Suprapubic skin (tissue), 4 donors: ENCODE data around the gene ZNHIT1. TPM values are rescaled to one million over a fixed set of nuclear protein-coding genes. Genes with fewer than 3 reads are reported as not detected.
"Not testable (repeated sequence)": the region's sequence is repeated elsewhere in the genome, so short reads cannot be mapped to it uniquely, and the experiment has no call there.

Experiments
- DNase-seq, 2 donors: peaks; one replicate each; pipeline ENCODE4 v3.0.0-alpha.2; 2019; ENCODE audit warnings: low spot score in 2 of 2
- H3K27ac ChIP-seq: fragments of 200-600 bp; sonication (generic); one replicate; pipeline ENCODE4 v1.5.1; 2019
- H3K27me3 ChIP-seq: fragments of 200-600 bp; sonication (generic); one replicate; pipeline ENCODE4 v1.5.1; 2019
- H3K36me3 ChIP-seq: fragments of 200-600 bp; sonication (generic); one replicate; pipeline ENCODE4 v1.5.1; 2019
- H3K4me1 ChIP-seq: fragments of 200-600 bp; sonication (generic); one replicate; pipeline ENCODE4 v1.5.1; 2019
- H3K4me3 ChIP-seq: fragments of 200-600 bp; sonication (generic); one replicate; pipeline ENCODE4 v1.5.1; 2019; ENCODE audit warnings: mild to moderate bottlenecking
- H3K9me3 ChIP-seq: fragments of 200-600 bp; sonication (generic); one replicate; pipeline ENCODE4 v1.5.1; 2019
- EP300 ChIP-seq: sonication (generic); formaldehyde crosslinking; IDR thresholded peaks from one replicate; pipeline ENCODE4 v1.6.1; 2017; ENCODE audit warnings: antibody characterized with exemption
- POLR2A ChIP-seq, 2 donors: fragments of 450-650 bp; IDR thresholded peaks; one replicate each; pipeline ENCODE4 v1.6.1; 2017; ENCODE audit warnings: antibody characterized with exemption in 2 of 2, mild to moderate bottlenecking in 2 of 2, moderate library complexity in 2 of 2
- POLR2AphosphoS5 ChIP-seq, 3 donors: sonication (generic); formaldehyde crosslinking; IDR thresholded peaks; one replicate each; pipeline ENCODE4 v1.6.1; 2017; ENCODE audit warnings: antibody characterized with exemption in 3 of 3
- WGBS: methylation state at CpG from one replicate; pipeline ENCODE4 v1.1.5; 2018; 5-methylcytosine and 5-hydroxymethylcytosine counted together
- total RNA-seq, 4 donors: library from RNA; depleted of rRNA; stranded (reverse); fragments of >200 nt; gene quantifications; one replicate each; pipeline ENCODE4 v1.1.0, GENCODE V29; 2016
- TF ChIP-seq, protein P1 (sequence below), 2 donors: fragments of 200-600 bp in 1 of 2; fragments of 450-650 bp in 1 of 2; sonication (generic) in 1 of 2; IDR thresholded peaks; one replicate each; pipeline ENCODE4 v1.5.1; 2016 to 2019; ENCODE audit warnings: antibody characterized with exemption in 2 of 2, mild to moderate bottlenecking in 1 of 2, moderate library complexity in 1 of 2

Gene ZNHIT1
- total RNA-seq, 4 donors from 2014 or later: 43.8 to 73.4 (median 66.9) TPM

DNA sequence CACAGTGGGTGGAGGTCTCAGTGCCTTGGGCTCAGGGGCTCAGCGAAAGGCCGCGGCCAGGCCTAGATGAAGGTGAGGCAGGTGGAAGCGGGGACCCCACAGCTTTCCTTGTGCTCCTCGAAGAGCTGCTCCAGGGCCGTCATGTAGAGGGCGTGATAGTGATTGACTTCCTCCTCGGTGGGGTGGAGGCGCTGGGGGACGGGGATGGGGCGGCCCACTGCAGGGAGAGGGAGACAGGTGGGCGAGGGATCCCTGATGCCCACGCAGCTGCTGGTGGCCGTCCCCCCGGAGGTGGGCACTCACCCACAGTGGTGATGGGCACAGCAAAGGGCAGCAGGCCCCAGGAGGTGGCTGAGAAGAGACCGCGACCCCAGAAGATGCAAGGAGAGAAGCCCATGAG lies 22.1 kb upstream of the ZNHIT1 start:
- Histone ChIP-seq H3K4me3 (no peak overlapping the region), H3K27ac (no peak overlapping the region), H3K36me3 (no peaks in the 10 kb centered on the region), H3K4me1 (no peaks in the 10 kb centered on the region), H3K9me3 (no peaks in the 10 kb centered on the region), H3K27me3 (peaks cover 40% of the 10 kb centered on the region)
- no peak for DNase-seq
- TF ChIP-seq POLR2AphosphoS5 (IDR thresholded peaks at IDR 0.05): no peak
- no peak for TF ChIP-seq POLR2A (IDR thresholded peaks at IDR 0.05)
- TF ChIP-seq, protein P1, sequence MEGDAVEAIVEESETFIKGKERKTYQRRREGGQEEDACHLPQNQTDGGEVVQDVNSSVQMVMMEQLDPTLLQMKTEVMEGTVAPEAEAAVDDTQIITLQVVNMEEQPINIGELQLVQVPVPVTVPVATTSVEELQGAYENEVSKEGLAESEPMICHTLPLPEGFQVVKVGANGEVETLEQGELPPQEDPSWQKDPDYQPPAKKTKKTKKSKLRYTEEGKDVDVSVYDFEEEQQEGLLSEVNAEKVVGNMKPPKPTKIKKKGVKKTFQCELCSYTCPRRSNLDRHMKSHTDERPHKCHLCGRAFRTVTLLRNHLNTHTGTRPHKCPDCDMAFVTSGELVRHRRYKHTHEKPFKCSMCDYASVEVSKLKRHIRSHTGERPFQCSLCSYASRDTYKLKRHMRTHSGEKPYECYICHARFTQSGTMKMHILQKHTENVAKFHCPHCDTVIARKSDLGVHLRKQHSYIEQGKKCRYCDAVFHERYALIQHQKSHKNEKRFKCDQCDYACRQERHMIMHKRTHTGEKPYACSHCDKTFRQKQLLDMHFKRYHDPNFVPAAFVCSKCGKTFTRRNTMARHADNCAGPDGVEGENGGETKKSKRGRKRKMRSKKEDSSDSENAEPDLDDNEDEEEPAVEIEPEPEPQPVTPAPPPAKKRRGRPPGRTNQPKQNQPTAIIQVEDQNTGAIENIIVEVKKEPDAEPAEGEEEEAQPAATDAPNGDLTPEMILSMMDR (IDR thresholded peaks at IDR 0.05): no peak
- TF ChIP-seq EP300: no peak
- WGBS: 86% methylated on average over 17 of the region's 17 CpGs

DNA sequence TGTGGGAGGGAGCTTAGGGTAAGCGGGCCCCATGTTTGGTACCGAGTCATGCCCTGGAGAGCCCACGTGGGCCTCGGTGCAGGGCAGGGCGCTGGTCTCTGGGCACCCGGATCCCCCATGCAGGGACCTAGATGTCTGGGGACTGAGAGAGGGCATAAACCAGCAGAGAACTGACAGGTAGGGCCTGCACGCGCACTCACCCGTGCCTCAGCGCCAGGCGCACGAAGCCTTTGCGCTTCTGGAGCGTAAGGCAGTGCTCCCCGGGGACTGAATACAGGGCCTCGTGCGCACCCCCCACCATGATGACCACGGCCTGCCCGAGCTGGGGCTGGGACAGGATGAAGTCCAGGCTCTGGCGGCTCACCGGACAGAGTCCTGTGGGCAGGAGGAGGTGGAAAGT lies 20.0 kb upstream of the ZNHIT1 start:
- no peaks in the 10 kb centered on the region for H3K9me3 ChIP-seq
- no peak overlapping the region for H3K4me3 ChIP-seq
- peaks cover 9% of the 10 kb centered on the region for H3K4me1 ChIP-seq
- H3K27ac ChIP-seq: no peak overlapping the region
- DNase-seq: no peak
- no peaks in the 10 kb centered on the region for H3K36me3 ChIP-seq
- TF ChIP-seq POLR2AphosphoS5 (IDR thresholded peaks at IDR 0.05): no peak
- TF ChIP-seq, protein P1 (IDR thresholded peaks at IDR 0.05): no peak
- TF ChIP-seq EP300: no peak
- no peak for TF ChIP-seq POLR2A (IDR thresholded peaks at IDR 0.05)
- WGBS: 67% methylated on average over 6 of the region's 21 CpGs
- H3K27me3 ChIP-seq: peaks cover 61% of the 10 kb centered on the region

DNA sequence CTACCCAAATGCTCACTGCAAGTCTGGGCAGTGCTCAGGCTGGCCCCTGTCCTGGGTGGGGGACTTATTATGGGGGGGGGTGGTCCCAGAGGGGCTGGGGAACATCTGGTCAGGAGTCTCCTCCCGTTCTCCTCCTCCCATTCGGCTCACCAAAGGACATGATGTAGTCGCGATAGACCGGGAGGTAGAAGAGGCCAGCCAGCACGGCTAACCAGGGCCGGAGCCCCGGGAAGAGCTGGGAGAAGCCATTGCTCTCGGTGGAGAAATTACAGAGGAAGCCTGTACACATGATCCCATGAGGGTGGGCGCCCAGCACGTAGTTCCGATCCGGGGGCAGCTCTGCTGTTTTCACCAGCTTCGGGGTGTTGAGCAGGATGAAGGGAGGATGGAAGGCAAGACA lies 19.5 kb upstream of the ZNHIT1 start:
- 75% methylated on average over 13 of the region's 14 CpGs for WGBS
- Histone ChIP-seq H3K27me3 (peaks cover 64% of the 10 kb centered on the region), H3K36me3 (no peaks in the 10 kb centered on the region), H3K9me3 (no peaks in the 10 kb centered on the region), H3K4me3 (no peak overlapping the region), H3K27ac (no peak overlapping the region), H3K4me1 (peaks cover 9% of the 10 kb centered on the region)
- DNase-seq: no peak
- TF ChIP-seq POLR2A (IDR thresholded peaks at IDR 0.05) (no peak), EP300 (no peak), POLR2AphosphoS5 (IDR thresholded peaks at IDR 0.05) (no peak)
- TF ChIP-seq, protein P1 (IDR thresholded peaks at IDR 0.05): no peak

DNA sequence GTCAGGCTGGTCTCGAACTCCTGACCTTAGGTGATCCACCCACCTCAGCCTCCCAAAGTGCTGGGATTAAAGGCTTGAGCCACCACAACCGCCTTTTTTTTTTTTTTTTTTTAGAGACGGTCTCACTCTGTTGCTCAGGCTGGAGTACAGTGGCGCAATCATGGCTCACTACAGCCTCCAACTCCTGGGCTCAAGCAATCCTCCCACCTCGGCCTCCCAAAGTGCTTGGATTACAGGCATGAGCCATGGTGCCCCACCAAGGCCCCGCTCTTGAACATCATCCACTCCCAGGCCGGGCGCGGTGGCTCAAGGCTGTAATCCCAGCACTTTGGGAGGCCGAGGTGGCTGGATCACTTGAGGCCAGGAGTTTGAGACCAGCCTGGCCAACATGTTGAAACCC lies 18.4 kb upstream of the ZNHIT1 start:
- not testable (repeated sequence) for H3K9me3 ChIP-seq, DNase-seq, H3K27ac ChIP-seq, H3K4me3 ChIP-seq, H3K36me3 ChIP-seq, H3K4me1 ChIP-seq
- peaks cover 58% of the 10 kb centered on the region for H3K27me3 ChIP-seq
- 92% methylated on average over 10 of the region's 10 CpGs for WGBS

DNA sequence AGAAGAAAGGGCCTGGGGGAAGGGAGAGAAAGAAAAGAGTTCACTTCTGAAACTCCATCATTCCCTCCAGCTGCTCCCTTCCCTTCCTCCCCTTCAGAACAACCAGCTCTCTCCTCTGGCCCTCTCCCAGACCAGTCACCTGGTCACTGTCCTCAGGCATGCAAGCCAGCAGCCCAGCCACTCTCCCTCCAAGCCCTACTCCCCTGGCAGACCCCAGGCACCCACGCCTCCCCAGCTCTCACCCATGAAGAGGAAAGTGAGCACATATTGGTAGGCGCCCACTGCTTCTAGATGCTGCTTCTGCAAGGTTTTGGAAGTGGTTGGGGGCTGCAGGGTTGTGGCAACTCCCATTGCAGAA lies 17.5 kb upstream of the ZNHIT1 start:
- WGBS: 89% methylated on average over 2 of the region's 2 CpGs
- H3K9me3 ChIP-seq: no peaks in the 10 kb centered on the region
- peaks cover 9% of the 10 kb centered on the region for H3K4me1 ChIP-seq
- peaks cover 58% of the 10 kb centered on the region for H3K27me3 ChIP-seq
- no peak for TF ChIP-seq POLR2AphosphoS5 (IDR thresholded peaks at IDR 0.05)
- TF ChIP-seq, protein P1 (IDR thresholded peaks at IDR 0.05): no peak
- no peak for TF ChIP-seq EP300
- no peak for TF ChIP-seq POLR2A (IDR thresholded peaks at IDR 0.05)
- no peak overlapping the region for H3K4me3 ChIP-seq
- no peak for DNase-seq
- H3K36me3 ChIP-seq: no peaks in the 10 kb centered on the region
- no peak overlapping the region for H3K27ac ChIP-seq

DNA sequence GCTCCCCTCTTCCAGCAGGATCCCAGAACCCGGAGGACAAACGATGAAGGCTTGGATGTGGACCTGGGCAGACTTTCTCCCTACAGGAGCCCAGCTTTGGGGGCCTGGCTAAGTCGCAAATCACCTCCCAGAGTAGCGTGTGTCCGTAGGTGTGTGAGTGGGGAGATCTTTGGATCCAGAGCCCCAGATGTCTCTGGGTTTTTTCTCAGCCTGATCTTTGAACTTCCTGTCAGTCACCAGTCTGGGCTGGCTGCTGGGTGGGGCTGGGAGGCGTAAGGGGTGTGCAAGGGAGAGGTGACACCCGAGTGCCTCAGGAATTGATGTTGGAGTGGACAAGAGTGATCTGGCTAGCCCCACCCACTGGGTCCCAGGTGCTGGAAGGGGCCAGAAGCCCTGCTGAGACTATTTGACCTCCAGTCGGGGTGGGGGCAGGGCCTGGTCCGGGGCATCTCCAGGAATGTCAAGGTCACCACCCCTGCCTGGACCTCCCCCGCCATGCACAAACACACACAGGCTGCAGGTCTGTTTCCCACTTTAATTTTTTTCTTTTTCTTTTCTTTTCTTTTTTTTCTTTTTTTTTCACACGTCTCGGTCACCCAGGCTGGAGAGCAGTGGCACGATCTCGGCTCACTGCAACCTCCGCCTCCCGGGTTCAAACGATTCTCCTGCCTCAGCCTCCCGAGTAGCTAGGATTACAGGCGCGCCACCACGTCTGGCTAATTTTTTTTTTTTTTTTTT lies 16.9 kb upstream of the ZNHIT1 start, which contains the start of gene MOGAT3:
MOGAT3 (minus strand) TSS at position 175 of the 738 bp plus-strand sequence. CDS start 182 bp downstream, outside the sequence.
- WGBS: 40% methylated on average over 21 of the region's 21 CpGs
- TF ChIP-seq POLR2AphosphoS5 (IDR thresholded peaks at IDR 0.05): no peak
- TF ChIP-seq EP300: no peak
- no peak for TF ChIP-seq POLR2A (IDR thresholded peaks at IDR 0.05)
- TF ChIP-seq, protein P1 (IDR thresholded peaks at IDR 0.05): no peak
- H3K27ac ChIP-seq: no peak within 1 kb of the TSS
- DNase-seq: no peak
- H3K9me3 ChIP-seq: no peaks in the 10 kb centered on the region
- peak within 1 kb of the TSS; percentile 22 for H3K4me3 ChIP-seq
- H3K4me1 ChIP-seq: peaks cover 9% of the 10 kb centered on the region
- peaks cover 55% of the 10 kb centered on the region for H3K27me3 ChIP-seq
- peaks cover 3% of the 10 kb centered on the region for H3K36me3 ChIP-seq
